ENCODE results near the gene SYDE2.
A peak's percentile ranks its signal among the peaks of the same experiment; 100 is the strongest.
"Not testable (repeated sequence)": the region's sequence is repeated elsewhere in the genome, so short reads cannot be mapped to it uniquely, and the experiment has no call there.

SYDE2 gene

GRCh38 chr1:85216697-85217096 is 15.9 kb upstream of the SYDE2 start:
- no peak for DNase-seq

- no peak for DNase-seq
Measured at GRCh38 chr1:85214654-85215053, 13.8 kb upstream of the SYDE2 start.

- DNase-seq, result no peak
Measured at GRCh38 chr1:85208488-85208887, 7.7 kb upstream of the SYDE2 start.

GRCh38 chr1:85203573-85204171 is 2.9 kb upstream of the SYDE2 start:
- DNase-seq, result peak; percentile 75

GRCh38 chr1:85202864-85203255 is 2.0 kb upstream of the SYDE2 start:
- DNase-seq, result no peak

GRCh38 chr1:85202092-85202863 is 1.5 kb upstream of the SYDE2 start:
- no peak for DNase-seq

GRCh38 chr1:85201340-85202091 is 700 bp upstream of the SYDE2 start:
- peak; percentile 75 for DNase-seq

GRCh38 chr1:85199667-85200462 is 951 bp downstream of the SYDE2 start:
- DNase-seq, result no peak

- DNase-seq, result no peak
Measured at GRCh38 chr1:85198864-85199263, 2.0 kb downstream of the SYDE2 start.

- DNase-seq, result no peak
Measured at GRCh38 chr1:85196358-85196757, 4.5 kb downstream of the SYDE2 start.

- no peak for DNase-seq
Measured at GRCh38 chr1:85195703-85196102, 5.1 kb downstream of the SYDE2 start.

GRCh38 chr1:85192129-85192528 is 8.7 kb downstream of the SYDE2 start:
- DNase-seq, result not testable (repeated sequence)

GRCh38 chr1:85189120-85189519 is 11.7 kb downstream of the SYDE2 start:
- no peak for DNase-seq

- no peak for DNase-seq
Measured at GRCh38 chr1:85188530-85188929, 12.3 kb downstream of the SYDE2 start.

GRCh38 chr1:85187021-85187420 is 13.8 kb downstream of the SYDE2 start:
- DNase-seq, result not testable (repeated sequence)

- DNase-seq, result no peak
Measured at GRCh38 chr1:85184245-85184644, 16.6 kb downstream of the SYDE2 start.

GRCh38 chr1:85182700-85183099 is 18.1 kb downstream of the SYDE2 start:
- DNase-seq, result no peak

- DNase-seq, result no peak
Measured at GRCh38 chr1:85180869-85181268, 19.9 kb downstream of the SYDE2 start.

- DNase-seq, result no peak
Measured at GRCh38 chr1:85179522-85179921, 21.3 kb downstream of the SYDE2 start.

- DNase-seq, result no peak
Measured at GRCh38 chr1:85178396-85178795, 22.4 kb downstream of the SYDE2 start.

- no peak for DNase-seq
Measured at GRCh38 chr1:85174503-85174902, 26.3 kb downstream of the SYDE2 start.

- no peak for DNase-seq
Measured at GRCh38 chr1:85172684-85173337, 28.0 kb downstream of the SYDE2 start.

GRCh38 chr1:85171721-85172120 is 29.1 kb downstream of the SYDE2 start:
- no peak for DNase-seq
